LNCaP clone FGC (cell line): ENCODE results near the gene TRPM5.
A peak's percentile ranks its signal among the peaks of the same experiment; 100 is the strongest.

ENCODE experiments used
- DNase-seq: peaks from one replicate; pipeline ENCODE4 v3.0.0-alpha.2; 2011; ENCODE audit warnings: low read depth
- H3K4me3 ChIP-seq: 2 replicates; pipeline ENCODE4 v1.5.1; 2011; ENCODE audit warnings: mild to moderate bottlenecking, low read depth, low read length, control low read depth
- CTCF ChIP-seq: IDR thresholded peaks from 2 replicates; pipeline ENCODE4 v1.5.1; 2012; ENCODE audit warnings: mild to moderate bottlenecking; ENCODE audit not compliant: control insufficient read depth, insufficient read depth; ENCODE audit errors: extremely low read depth

TRPM5 gene

GRCh38 chr11:2427721-2428321 lies 16.5 kb downstream of the TRPM5 start:
- TF ChIP-seq CTCF = no peak
- H3K4me3 ChIP-seq = no peak overlapping the region
- no peak for DNase-seq

- no peak for TF ChIP-seq CTCF
- no peak overlapping the region for H3K4me3 ChIP-seq
- peak; percentile 8 for DNase-seq
These were observed 17.3 kb downstream of the TRPM5 start for GRCh38 chr11:2426826-2427521.

- DNase-seq = no peak
- no peak for TF ChIP-seq CTCF
- H3K4me3 ChIP-seq = no peak overlapping the region
These were observed 18.1 kb downstream of the TRPM5 start for GRCh38 chr11:2426221-2426620.

GRCh38 chr11:2425506-2425905 lies 18.8 kb downstream of the TRPM5 start:
- H3K4me3 ChIP-seq = no peak overlapping the region
- no peak for TF ChIP-seq CTCF
- no peak for DNase-seq

GRCh38 chr11:2424811-2425495 lies 19.4 kb downstream of the TRPM5 start:
- TF ChIP-seq CTCF = no peak
- DNase-seq = no peak
- no peak overlapping the region for H3K4me3 ChIP-seq

- no peak overlapping the region for H3K4me3 ChIP-seq
- TF ChIP-seq CTCF = no peak
- DNase-seq = no peak
These were observed 20.9 kb downstream of the TRPM5 start for GRCh38 chr11:2423157-2424025.
